T-helper 22 cell (primary cell): ENCODE measurements around the gene ANKRD35.
A peak's percentile ranks its signal among the peaks of the same experiment; 100 is the strongest.

Source experiments
- DNase-seq: peaks from one replicate; pipeline ENCODE4 v3.0.0-alpha.2; 2020; ENCODE audit warnings: low read depth

Gene ANKRD35

GRCh38 chr1:145895471-145895870, 9.8 kb upstream of the ANKRD35 start:
- DNase-seq = no peak

- DNase-seq = no peak
Observed at GRCh38 chr1:145893306-145894055, 7.8 kb upstream of the ANKRD35 start.

DNA sequence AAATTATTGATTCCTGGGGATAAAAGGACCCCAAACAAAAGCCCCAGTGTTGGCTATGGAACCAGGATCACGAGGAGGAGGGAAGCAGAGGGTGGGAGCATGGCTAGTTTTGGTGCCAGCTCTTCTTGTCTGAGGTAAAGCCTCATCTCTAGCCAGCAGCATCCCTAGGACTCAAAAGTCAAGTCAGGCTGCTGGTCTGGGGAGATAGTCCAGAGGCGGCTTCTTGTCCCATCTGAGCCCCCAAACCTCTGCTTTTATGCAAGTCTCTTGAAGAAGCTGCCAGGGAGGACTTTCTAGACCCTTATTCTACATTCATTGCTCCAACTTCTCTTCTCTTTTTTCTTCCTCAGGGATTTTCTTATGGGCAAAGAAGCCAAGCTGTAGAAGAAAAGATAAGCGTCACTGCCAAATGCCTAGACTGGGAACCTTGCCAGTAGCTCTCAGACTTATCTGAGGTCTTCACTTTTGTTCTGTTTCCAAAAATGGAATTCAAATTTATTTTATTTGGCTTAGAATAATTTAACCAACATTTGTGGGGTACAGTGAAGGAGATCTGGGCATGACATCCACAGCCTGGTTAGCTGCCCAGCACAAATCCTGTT, 6.9 kb upstream of the ANKRD35 start:
- no peak for DNase-seq

GRCh38 chr1:145891587-145892485, 6.2 kb upstream of the ANKRD35 start:
- no peak for DNase-seq

GRCh38 chr1:145891143-145891542, 5.5 kb upstream of the ANKRD35 start:
- DNase-seq = no peak

GRCh38 chr1:145889722-145890121, 4.1 kb upstream of the ANKRD35 start:
- no peak for DNase-seq

DNA sequence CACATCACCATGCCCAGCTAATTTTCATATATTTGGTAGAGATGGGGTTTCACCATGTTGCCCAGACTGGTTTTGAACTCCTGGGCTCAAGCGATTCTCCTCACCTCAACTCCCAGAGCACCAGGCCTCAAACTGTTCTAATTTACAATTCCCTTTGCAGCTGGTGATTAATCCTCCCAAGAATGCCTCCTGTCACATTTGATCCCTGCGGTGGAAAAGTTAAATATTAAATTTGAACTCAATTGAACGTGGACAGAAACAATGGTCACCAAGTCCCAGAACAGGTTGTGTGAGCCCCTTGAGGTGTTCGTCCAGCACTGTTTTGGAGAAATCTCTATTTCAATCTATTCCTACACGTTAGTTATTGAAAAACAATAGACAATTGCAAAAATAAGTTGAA, 2.0 kb upstream of the ANKRD35 start:
- DNase-seq = no peak

DNA sequence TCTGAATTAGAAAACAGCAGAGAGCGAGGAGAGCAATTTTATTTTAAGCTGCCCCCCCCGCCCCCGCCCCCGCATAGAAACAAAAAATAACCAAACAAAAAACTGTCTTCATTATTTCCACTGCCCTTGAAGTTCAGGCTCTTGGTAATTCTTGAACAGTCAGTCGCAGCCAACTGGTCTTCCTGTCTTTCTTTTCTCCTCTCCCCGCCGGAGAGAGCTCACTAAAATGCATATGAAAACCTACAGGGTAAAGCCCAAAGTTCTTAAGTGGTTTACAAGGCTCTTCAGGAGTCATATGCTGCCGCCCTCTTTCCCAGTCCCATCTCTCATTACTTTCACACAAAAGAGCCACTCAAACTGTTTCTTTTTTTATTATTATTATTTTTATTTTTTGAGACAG, 1.1 kb upstream of the ANKRD35 start:
- DNase-seq = no peak

DNA sequence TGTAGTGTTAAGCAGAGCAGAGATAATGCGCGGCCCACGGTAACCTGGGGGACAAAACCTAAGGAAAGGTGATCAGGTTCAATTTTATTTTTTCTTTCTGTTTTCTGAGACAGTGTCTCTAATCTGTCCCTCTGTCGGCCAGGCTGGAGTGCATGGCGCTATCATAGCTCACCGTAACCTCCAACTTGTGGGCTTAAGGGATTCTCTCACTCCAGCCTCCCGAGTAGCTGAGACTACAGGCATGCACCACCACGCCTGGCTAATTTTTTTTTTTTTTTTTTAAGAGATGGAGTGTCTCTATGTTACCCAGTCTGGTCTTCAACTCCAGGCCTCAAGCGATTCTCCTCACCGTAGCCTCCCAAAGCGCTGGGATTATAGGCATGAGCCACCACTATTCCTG, 724 bp upstream of the ANKRD35 start:
- DNase-seq = no peak

DNA sequence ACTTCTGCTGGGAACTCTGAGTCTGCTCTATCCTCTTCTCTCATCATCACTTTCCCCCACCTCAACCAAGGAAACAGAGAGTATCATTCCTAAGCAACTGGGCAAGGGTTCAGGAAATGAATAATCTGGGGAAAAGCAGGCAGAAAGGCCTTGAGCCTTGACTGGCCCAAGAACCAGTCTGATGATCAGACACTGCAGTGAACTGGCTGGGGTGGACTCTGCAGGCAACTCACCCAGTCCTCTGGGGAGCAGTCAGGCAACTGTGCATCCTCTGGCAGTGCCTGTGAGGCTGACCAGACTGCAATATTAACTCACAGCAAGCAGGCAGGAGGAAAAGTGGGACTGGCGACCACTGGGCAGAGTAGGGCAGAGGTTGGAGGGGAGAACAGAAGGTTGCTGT, 991 bp downstream of the ANKRD35 start:
- DNase-seq = no peak

DNA sequence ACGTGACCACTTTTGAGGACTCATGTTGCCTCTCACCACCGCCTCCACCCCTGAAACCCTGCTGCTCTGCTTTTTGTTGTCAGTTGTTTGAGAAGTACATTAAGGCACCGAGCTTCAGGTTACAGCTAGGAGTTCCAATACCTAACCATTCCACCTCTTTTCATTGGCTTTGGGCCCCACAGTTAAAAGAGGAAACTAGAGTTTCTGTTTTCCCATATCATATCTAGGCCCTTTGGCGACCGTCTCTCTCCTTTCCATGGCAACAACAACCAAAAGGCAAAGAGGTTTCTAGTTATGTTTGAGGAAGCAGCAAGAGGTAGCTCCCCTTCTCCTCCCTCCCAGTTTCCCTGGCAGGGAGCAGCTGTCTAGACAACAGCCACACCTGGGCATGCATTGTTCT, 5.9 kb downstream of the ANKRD35 start:
- no peak for DNase-seq

GRCh38 chr1:145878724-145879123, 6.9 kb downstream of the ANKRD35 start:
- no peak for DNase-seq

DNA sequence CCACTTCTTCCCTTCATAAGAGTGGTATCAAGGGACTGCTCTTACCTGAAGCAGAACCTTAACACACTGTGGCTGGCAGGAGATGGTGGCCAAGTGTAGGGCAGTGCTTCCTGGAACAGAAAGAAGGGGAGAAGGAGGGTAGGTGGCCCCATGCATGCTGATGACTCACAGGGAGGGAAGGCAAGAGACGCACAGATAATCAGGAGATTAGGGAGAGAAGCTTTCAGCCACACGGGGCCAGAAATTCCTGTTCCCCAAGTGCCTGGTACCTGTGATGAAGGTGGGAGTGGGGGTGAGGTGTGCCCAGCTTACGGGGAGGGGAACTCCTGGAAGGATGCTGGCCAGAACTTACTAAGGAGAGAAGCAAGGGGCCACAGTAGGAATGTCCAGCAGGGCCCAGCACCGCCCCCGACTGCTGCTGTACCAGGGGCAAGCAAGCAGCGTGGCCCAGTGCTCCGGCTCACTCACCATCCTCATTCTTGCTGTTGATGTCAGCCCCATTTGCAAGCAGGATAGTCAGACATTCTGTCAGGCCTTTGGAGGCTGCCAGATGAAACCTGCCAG, 7.7 kb downstream of the ANKRD35 start:
- no peak for DNase-seq

DNA sequence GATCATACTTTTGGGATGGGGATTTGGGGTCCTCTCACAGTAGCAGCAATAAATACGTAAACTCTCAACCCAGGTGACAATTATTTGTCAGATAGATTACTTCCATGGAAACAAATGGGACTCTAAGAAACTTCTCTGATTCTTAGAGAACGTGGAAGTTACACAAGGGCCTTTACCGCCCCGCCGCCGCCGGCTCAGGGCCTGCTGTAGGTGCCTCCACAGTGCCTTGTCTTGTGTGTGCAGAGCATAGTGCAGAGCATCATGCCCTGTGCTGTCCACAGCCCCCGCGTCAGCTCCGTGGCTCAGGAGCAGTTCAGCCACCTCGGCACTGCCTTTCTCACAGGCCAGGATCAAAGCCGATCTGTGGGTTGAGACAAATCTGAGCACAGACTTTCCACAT, 11.0 kb downstream of the ANKRD35 start:
- DNase-seq = no peak

- DNase-seq = no peak
Observed at GRCh38 chr1:145871994-145872924, 13.4 kb downstream of the ANKRD35 start.

GRCh38 chr1:145868232-145868631, 17.4 kb downstream of the ANKRD35 start:
- no peak for DNase-seq

DNA sequence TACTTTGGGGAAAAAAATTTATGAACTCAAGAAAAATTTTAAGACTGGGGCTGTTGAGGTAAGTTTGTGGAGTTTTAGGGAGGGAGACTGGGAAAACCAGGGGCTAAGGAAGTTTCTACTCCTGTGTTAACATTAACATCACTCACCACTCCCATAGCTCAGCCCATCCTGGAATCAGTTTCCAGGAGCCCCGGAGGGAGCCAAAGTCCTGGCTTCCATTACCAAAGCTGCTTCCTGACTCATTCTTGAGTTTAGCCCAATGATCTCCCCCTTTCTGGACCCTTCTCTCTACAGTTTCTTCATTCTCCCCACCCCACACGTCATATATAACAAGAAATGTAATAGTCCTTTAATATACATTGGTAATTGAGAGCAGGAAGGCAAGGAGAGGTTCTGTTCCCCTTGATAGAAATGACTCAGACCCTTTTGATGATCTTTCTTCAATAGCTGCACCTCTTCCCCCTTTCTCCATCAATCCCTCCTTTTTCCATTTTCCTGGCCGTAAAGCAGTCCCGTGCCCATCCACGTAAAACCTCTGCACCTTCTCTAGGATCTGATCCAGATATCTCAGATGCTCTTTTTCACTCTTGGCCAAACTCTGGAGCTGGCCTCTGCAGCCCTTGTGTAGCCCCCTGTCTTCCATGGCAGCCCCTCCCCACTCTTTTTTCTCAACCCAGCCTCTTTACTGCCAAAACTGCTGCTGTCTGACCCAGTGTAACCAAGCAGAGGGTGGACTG, 22.2 kb downstream of the ANKRD35 start:
- no peak for DNase-seq

DNA sequence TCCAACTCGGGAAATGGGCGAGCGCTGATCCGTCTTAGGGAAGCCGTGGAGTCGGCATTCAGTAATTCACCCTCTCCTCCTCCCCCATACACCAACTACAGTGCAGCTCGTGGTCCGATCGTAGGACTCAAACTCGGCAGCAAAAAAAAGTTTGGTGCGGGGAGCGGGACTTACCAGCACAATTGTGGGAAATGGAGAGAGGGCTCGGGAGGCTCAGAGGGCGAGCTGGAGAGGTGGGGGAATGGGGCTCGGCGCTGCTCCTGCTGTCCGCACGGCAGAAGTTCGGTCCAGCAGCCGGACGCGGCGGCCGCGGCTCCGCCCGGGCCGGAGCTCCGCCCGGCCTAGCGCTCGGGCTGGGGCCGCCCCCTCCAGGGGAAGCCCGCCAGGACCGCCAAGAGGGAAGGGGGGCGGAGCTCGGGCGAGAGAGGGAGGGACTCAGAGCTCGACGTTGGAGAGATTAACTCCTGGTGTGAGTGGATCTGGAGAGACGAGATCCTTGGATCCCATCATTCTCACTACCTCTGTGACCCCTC, 26.1 kb downstream of the ANKRD35 start:
- DNase-seq = peak; percentile 68

DNA sequence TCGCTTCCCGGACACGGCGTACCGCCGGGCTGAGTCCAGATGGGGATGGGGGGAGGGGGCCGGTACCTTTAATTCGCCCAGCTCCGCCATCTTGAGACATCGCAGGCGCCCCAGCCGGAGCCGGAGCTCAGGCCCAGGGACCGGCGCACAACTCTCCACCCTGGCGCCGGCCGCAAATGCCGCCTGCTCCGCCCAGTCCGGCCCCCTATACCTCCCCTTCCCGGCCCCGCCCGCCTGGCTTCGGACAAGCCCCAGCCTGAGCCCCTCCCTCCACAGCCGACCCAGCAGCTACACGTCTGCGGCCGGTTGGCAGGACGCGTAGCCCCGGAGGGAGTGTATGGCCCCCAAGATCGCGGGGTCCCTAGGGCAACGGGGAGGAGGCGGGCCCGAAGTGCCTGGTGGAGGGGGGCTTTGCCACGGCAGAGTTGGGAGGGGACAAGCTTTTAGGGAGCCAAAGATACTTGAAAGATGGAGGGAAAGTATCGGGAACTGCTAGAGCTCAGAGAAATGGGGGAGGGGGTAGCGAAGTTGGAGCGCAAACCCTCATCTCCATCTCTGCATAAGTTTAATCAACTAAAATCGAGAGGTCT, 26.7 kb downstream of the ANKRD35 start, which contains the start of gene PIAS3:
TSS of gene PIAS3 (minus strand) at position 181 of the 590 bp plus-strand sequence. CDS start at position 90, 91 bp downstream.
- peak; percentile 77 for DNase-seq
